NCI-H2196 treated with DMSO at 0.1 percent for 48 hours (cell line): Measurements from ENCODE around the gene MRPS6.

Experiments used
- DNase-seq: peaks from one replicate; lab custom pipeline; 2025; ENCODE audit not compliant: unreplicated experiment; lab: John Stamatoyannopoulos, UW

Gene MRPS6

DNA sequence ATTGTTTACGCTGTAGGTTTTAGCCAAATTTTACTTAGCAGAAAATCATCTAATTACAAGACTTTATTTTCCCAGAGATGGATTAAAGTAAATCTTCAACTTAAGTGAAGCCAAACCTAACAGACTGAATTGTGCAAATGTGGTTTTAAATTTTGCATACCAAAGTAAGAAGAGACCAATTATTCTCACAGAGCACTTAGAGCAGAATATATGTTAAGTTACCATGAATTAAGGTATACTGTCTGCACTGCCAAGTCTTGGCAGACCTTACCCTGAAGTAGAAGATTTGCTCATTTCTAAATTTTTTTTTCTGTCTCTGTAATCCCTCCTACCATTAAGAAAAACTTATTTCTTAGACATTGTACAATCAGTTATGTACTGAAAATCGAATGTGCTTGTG is 24.1 kb downstream of the MRPS6 start:
- DNase-seq, result no peak

DNA sequence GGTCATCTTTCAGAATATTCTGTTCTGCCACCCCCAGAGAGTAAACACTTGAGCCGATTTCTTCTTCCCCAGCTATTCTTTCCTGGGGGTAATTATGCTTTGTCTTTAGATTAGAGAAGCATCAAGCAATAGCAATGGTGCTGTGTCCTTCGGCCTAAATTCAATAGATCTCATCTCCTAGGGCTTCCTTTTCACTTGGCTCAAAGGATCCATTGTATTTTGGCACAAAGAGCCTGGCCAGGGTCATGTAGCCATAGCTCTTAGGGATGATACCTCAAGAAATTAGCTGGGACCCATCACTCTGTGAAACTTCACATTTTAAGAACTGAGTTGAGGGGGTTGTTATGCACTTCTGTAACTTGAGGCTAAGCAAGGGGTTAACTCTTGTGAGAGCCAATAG is 27.0 kb downstream of the MRPS6 start:
- DNase-seq, result no peak

- no peak for DNase-seq
Measured at GRCh38 chr21:34100790-34101189, 27.4 kb downstream of the MRPS6 start.

DNA sequence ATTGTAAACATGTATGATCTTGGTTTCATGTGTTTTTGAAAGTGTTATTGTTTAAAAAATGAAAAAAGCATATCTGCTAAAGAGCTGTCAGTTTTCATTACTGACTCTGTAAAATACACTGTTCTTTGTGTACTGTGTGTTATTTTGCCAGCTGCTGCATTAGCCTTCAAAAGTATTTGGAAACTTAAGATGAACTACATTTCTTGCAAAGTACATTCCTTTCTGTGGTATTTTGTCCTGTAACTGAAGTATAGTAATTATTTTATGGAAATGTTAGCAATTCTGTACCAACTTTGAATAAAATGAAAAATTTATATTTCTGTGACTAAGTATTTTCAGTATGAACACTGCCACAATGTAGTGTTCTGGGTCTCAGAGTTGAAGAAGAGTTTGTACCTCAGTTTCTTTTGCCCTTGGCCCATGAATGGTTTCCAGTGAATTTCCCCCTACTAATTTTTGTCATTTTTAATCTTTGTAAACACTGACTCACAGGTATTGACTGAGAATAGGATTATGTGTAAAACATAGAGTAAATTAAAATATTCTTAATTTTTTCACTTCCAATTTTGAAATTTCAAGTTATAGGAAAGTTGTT is 32.7 kb downstream of the MRPS6 start:
- no peak for DNase-seq

GRCh38 chr21:34107606-34108005 is 34.2 kb downstream of the MRPS6 start:
- DNase-seq, result no peak

DNA sequence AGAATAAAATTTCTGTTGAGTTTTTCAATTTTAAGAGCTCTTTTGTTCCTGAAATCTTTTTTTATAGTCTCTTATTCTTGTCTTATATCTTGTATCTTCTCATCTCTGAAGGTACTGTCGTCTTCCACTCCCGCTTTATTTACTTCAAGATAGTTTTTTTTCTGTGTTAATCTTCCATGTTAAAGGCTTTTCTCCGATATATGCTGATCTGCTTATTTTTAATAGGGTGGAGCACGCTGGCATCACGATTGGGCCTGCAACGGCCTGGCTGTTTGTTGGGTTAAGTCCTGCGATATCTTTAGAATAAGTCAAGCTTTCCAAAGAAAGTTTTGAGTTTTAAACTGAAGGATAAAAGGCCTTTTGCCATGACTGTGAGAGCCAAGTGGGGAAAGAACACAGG is 35.7 kb downstream of the MRPS6 start:
- DNase-seq, result no peak

DNA sequence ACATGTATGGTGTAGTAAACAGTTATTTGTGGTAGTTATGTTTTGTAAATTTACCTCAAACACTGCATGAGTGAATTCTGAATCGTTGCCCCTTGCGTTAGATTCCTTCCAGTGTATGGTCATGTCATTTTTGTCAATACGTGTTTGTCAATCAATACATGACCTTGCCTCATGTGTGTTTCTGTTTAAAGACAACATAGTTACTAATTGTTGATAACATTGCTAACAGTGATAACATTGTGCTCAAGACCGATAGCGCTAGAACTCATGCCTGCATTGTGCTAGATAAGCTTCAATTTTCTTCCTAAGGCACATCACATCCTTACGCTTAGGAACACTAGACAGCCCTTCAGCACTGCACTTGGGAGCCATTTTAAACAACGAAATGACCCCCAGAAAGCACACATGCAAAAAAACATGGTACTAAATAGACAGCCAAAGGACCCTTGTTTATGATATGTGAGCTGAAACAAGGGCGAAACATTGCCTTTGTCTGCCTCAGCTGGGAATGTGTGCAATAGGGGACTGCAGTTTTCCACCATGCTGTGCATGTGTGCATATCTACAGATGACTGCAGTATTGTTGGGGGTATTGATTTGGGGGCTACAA is 37.3 kb downstream of the MRPS6 start:
- DNase-seq, result no peak

- no peak for DNase-seq
Measured at GRCh38 chr21:34112316-34113033, 39.1 kb downstream of the MRPS6 start.

- DNase-seq, result peak; percentile 25
Measured at GRCh38 chr21:34113842-34114241, 40.5 kb downstream of the MRPS6 start.

DNA sequence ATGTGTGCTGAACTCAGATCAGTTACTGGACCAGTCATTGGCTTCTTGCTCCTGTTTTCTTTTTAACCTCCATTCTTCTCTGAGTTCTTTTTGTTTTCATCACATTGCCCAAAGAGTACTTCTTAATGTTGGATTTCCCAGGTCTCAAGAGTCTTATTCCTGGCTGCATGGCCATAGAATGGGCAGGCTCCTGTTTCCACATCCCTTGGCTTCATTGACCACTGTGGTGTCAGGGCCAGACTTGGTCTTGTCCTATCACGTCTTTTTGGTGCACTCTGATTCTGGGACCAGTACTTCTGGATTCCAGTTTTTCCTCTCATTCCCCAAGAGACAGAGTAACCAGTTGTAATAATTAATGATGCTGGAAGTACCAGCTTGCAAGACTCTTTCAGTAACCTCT is 41.8 kb downstream of the MRPS6 start:
- DNase-seq, result no peak

DNA sequence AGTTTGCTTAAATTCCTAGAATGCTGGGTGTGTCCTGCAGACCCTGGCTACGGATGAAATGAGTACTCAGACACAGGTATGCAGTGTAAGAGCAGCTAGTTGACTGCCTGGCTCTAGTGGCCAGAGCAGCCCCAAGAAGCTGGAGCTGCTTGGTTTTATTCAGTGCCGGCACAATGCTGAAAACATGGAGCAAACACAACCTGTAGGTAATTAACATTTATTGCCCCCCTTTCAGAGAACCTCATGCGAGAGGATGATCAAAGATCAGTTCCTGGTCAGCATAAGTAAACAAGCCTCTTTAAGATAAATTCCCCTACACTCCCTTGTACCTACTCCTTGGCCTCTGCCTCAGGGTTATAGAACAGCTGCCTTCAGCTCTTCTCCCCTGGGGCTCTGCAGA is 43.2 kb downstream of the MRPS6 start:
- DNase-seq, result no peak

DNA sequence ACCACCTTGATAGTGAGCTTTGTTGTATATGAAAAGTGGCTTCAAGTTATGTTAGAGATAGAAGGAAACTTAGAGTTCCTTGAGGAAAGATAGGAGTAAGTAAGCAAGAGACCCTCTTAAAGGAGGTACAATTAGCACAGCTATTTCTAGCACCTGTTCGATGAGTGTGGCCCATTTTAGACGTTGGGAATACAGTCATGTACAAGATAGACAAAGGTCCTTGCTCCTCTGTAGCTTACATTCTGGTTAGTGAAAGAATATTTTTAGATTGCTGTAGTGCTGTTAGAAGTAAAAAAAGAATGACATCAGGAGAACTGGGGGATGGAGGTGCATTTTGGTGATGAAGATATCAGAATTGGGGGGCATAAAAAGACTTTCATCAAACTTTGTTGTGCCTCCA is 47.5 kb downstream of the MRPS6 start:
- DNase-seq, result no peak

GRCh38 chr21:34122047-34122446 is 48.7 kb downstream of the MRPS6 start:
- DNase-seq, result no peak

DNA sequence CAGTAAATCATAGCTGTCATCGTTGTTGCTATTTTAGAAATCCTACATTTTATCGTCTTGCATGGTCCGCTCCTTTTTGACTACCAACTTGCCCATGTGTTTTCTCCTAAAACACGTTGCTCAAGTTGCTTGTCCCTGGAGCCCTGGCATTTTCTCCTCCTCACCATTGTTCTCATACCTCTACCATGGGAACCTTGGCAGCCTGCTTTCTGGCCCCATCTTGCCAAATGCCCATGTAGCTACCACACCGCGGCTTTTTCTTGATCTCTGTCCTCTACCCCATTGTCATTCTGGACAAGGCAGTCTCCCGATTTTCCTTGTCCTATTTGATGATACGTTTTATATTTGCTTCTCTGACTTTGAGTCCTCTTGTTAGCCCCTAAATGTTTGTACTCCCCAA is 50.2 kb downstream of the MRPS6 start:
- no peak for DNase-seq

- no peak for DNase-seq
Measured at GRCh38 chr21:34126269-34126668, 52.9 kb downstream of the MRPS6 start.

GRCh38 chr21:34126691-34127090 is 53.3 kb downstream of the MRPS6 start:
- DNase-seq, result no peak

GRCh38 chr21:34128124-34128523 is 54.7 kb downstream of the MRPS6 start:
- no peak for DNase-seq

- DNase-seq, result no peak
Measured at GRCh38 chr21:34128674-34129038, 55.3 kb downstream of the MRPS6 start.

DNA sequence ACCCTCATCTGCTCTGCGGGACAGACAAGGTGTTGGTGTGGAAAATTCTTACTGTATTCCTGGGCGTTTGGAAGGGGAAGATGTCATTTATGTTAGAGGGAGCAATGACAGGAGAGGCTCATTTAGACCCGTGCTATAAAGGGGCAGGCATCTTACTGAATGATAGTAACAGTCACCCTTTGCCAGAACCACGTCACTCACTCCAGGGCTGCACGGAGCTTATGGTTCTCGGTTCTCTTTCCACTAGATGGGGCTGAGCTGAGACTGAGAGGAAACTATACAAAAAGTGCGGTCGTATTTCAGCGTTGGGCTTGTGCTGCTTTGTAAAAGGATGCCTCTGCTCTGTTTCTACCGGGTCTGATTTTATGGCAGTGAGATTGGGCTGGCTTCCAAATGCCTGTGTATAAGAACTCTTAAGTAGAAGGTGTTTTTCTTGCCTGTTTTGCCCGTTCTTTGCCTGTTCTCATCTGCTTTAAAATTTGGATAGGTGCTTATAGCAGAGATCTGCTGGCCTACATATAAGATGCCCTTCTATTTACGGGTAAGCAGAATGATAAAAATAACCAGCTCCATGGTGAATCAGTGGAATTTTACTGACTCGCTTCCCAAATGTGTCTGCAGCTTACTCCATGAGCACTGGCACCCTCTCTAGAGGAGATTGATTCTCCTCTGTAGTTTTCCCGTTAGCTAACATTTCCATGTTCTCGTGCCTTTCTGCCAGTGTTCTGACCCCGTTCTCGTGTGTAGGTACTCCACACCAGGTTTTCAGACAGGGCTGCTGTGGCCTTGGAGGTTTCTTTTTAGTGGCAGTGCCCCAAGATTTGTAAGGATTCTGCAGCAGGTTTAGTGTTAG is 55.9 kb downstream of the MRPS6 start:
- no peak for DNase-seq

- DNase-seq, result no peak
Measured at GRCh38 chr21:34129901-34130715, 56.7 kb downstream of the MRPS6 start.

GRCh38 chr21:34130716-34130985 is 57.3 kb downstream of the MRPS6 start:
- no peak for DNase-seq
